Hepatocyte (in vitro differentiated cells): ENCODE measurements around the gene GHR. TPM values are rescaled to one million over a fixed set of nuclear protein-coding genes. Genes with fewer than 3 reads are reported as not detected.

Source experiments
- DNase-seq: peaks from one replicate; pipeline ENCODE4 v3.0.0-alpha.2; 2016; ENCODE audit warnings: low spot score
- H2AFZ ChIP-seq: fragments of 200-600 bp; sonication (generic); 2 replicates; pipeline ENCODE4 v1.6.0; 2016; ENCODE audit warnings: antibody characterized with exemption, mild to moderate bottlenecking
- H3K27ac ChIP-seq: fragments of 200-600 bp; sonication (generic); 2 replicates; pipeline ENCODE4 v1.5.1; 2016; ENCODE audit warnings: mild to moderate bottlenecking
- H3K27me3 ChIP-seq: fragments of 200-600 bp; sonication (generic); 2 replicates; pipeline ENCODE4 v1.6.1; 2016
- H3K36me3 ChIP-seq: fragments of 200-600 bp; sonication (generic); replicated peaks from 2 replicates; pipeline ENCODE4 v1.5.1; 2016; ENCODE audit warnings: low read depth; ENCODE audit not compliant: insufficient read depth
- H3K4me1 ChIP-seq: fragments of 200-600 bp; sonication (generic); 2 replicates; pipeline ENCODE4 v1.5.1; 2016; ENCODE audit warnings: mild to moderate bottlenecking, moderate library complexity; ENCODE audit not compliant: insufficient read depth
- H3K4me2 ChIP-seq: fragments of 200-600 bp; sonication (generic); 2 replicates; pipeline ENCODE4 v1.6.0; 2016
- H3K4me3 ChIP-seq: fragments of 200-600 bp; sonication (generic); 2 replicates; pipeline ENCODE4 v1.5.1; 2016; ENCODE audit warnings: mild to moderate bottlenecking
- H3K79me2 ChIP-seq: fragments of 200-600 bp; sonication (generic); 2 replicates; pipeline ENCODE4 v1.6.0; 2017; ENCODE audit warnings: mild to moderate bottlenecking
- H3K9me2 ChIP-seq: fragments of 200-600 bp; sonication (generic); replicated peaks from 2 replicates; pipeline ENCODE4 v1.6.0; 2017; ENCODE audit warnings: mild to moderate bottlenecking; ENCODE audit not compliant: insufficient read depth
- H3K9me3 ChIP-seq: fragments of 200-600 bp; sonication (generic); 2 replicates; pipeline ENCODE4 v1.5.1; 2016; ENCODE audit warnings: low read depth, mild to moderate bottlenecking
- H4K20me1 ChIP-seq: fragments of 200-600 bp; sonication (generic); 2 replicates; pipeline ENCODE4 v1.6.0; 2016; ENCODE audit warnings: mild to moderate bottlenecking; ENCODE audit not compliant: insufficient read depth, poor library complexity, severe bottlenecking
- EZH2 ChIP-seq: fragments of 200-600 bp; sonication (generic); IDR thresholded peaks from 2 replicates; pipeline ENCODE4 v1.6.1; 2016; ENCODE audit warnings: antibody characterized with exemption, mild to moderate bottlenecking, borderline replicate concordance
- EZH2phosphoT487 ChIP-seq: fragments of 200-600 bp; sonication (generic); IDR thresholded peaks from one replicate; pipeline ENCODE4 v1.6.1; 2018; ENCODE audit warnings: antibody characterized with exemption, mild to moderate bottlenecking, low read depth, moderate library complexity; ENCODE audit not compliant: unreplicated experiment, severe bottlenecking
- WGBS: methylation state at CpG from one replicate; pipeline ENCODE4 v1.1.6; 2016; ENCODE audit warnings: low lambda C conversion rate; ENCODE audit errors: missing lambda C conversion rate; 5-methylcytosine and 5-hydroxymethylcytosine counted together
- polyA plus RNA-seq: library from polyadenylated mRNA; unstranded; fragments of >200 nt; fragmentation: Nextera tagmentation; extraction: Ambion mirVana; gene quantifications from 2 replicates; pipeline ENCODE4 v1.2.1, GENCODE V29; 2016
- total RNA-seq: library from RNA; depleted of rRNA; stranded (reverse); fragments of >200 nt; gene quantifications from 2 replicates; pipeline ENCODE4 v1.2.3, GENCODE V29; 2014
- TF ChIP-seq, protein P1 (sequence below): fragments of 200-600 bp; sonication (generic); IDR thresholded peaks from 2 replicates; pipeline ENCODE4 v1.5.1; 2016; ENCODE audit warnings: antibody characterized with exemption, mild to moderate bottlenecking; ENCODE audit not compliant: poor library complexity

GHR gene
- total and polyA plus RNA-seq, 2 experiments from 2014 or later = 14.4 to 24.3 TPM

DNA sequence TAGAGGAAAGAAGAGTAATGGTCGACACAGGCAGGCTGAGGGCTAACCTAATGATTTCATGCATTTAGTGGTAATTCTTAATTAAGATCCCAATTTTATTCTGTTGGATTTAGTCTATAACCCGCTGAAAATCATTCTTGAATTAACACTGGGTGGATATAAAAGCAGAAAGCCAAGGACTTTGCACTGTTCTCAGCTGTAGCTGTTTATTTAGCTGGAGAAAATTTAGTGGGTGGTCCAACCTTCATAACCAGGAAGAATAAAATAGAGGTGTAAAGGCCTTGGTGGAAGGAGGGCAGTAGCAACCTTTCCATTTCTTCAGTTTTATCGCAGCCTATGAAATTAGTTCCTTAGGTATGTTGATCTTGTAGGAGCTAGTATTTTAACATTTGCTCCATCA lies 92.3 kb downstream of the GHR start:
- peaks cover 35% of the 10 kb centered on the region for H3K4me1 ChIP-seq
- H3K79me2 ChIP-seq = peaks cover 21% of the 10 kb centered on the region
- no peaks in the 10 kb centered on the region for H4K20me1 ChIP-seq
- H3K36me3 ChIP-seq = no peaks in the 10 kb centered on the region
- TF ChIP-seq EZH2phosphoT487 (no peak), EZH2 (no peak)
- TF ChIP-seq, protein P1, sequence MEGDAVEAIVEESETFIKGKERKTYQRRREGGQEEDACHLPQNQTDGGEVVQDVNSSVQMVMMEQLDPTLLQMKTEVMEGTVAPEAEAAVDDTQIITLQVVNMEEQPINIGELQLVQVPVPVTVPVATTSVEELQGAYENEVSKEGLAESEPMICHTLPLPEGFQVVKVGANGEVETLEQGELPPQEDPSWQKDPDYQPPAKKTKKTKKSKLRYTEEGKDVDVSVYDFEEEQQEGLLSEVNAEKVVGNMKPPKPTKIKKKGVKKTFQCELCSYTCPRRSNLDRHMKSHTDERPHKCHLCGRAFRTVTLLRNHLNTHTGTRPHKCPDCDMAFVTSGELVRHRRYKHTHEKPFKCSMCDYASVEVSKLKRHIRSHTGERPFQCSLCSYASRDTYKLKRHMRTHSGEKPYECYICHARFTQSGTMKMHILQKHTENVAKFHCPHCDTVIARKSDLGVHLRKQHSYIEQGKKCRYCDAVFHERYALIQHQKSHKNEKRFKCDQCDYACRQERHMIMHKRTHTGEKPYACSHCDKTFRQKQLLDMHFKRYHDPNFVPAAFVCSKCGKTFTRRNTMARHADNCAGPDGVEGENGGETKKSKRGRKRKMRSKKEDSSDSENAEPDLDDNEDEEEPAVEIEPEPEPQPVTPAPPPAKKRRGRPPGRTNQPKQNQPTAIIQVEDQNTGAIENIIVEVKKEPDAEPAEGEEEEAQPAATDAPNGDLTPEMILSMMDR = no peak
- H3K9me2 ChIP-seq = no peaks in the 10 kb centered on the region
- H3K4me2 ChIP-seq = peak overlapping the region; percentile 5
- H3K4me3 ChIP-seq = no peak overlapping the region
- DNase-seq = no peak
- 95% methylated on average over 3 of the region's 3 CpGs for WGBS
- H3K9me3 ChIP-seq = no peaks in the 10 kb centered on the region
- no peak overlapping the region for H2AFZ ChIP-seq
- H3K27ac ChIP-seq = peak overlapping the region; percentile 70
- no peaks in the 10 kb centered on the region for H3K27me3 ChIP-seq

DNA sequence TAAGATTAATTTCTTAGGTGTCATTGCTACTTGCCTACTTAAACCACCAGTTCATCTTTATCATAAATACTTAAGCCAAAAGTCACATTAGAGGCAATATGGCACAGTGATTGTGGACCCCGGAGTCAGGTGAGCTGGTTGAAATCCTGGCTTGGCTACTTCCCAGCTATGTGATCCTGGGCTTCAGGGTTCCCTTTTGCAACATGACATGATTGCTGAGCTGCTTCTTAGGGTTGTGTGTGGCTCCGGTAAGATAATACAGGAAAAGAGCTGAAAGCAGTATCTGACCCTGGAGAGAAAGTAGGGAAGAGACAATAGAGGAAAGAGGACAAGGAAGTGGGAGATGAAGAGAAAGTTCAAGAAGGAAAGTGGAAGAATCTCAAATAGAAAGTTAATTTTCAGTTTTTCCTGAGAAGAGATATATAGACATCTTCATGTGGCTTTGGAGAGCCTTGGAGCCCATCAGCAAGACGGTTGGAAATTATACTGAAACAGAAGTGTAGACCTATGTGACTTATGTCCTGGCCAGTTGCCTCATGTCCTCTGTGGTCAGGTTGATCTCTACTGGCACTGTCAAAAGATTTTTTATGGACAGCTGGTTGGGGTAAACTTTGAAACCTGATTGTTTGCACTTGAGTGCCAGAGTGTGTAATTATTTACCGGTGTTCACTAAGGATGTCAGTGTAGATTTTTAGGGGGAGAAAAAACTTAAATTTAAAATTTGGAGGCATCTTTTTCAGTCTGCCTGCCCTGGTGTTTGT lies 93.2 kb downstream of the GHR start:
- DNase-seq = no peak
- Histone ChIP-seq H2AFZ (no peak overlapping the region), H3K4me2 (peak overlapping the region; percentile 49), H3K9me2 (no peaks in the 10 kb centered on the region), H4K20me1 (no peaks in the 10 kb centered on the region), H3K9me3 (no peaks in the 10 kb centered on the region), H3K27me3 (no peaks in the 10 kb centered on the region), H3K79me2 (peaks cover 18% of the 10 kb centered on the region), H3K36me3 (no peaks in the 10 kb centered on the region), H3K27ac (peak overlapping the region; percentile 70), H3K4me3 (no peak overlapping the region), H3K4me1 (peaks cover 35% of the 10 kb centered on the region)
- 72% methylated on average over 4 of the region's 4 CpGs for WGBS
- TF ChIP-seq EZH2 = no peak
- no peak for TF ChIP-seq EZH2phosphoT487
- TF ChIP-seq, protein P1 = no peak

DNA sequence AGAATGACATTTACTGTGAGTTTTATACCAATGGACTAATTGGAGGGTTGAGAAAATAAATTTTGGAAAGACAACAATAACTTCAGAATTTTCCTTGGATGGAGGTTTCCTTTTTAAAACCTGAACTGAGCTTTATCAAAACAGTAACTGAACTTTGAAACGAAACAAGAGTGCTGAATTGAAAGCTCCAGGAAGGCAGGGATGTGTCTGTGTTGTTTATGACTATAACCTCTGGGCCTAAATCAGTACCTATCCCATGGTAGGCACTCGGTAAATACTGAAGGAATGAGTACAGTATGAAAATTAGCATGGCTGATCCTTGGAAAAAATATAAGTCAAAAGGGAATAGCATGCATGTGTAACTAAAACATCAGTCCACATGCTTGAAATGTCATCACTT lies 93.9 kb downstream of the GHR start:
- peaks cover 17% of the 10 kb centered on the region for H3K79me2 ChIP-seq
- H3K4me2 ChIP-seq = peak overlapping the region; percentile 49
- no peak overlapping the region for H3K4me3 ChIP-seq
- no peaks in the 10 kb centered on the region for H3K9me3 ChIP-seq
- no peaks in the 10 kb centered on the region for H3K9me2 ChIP-seq
- H4K20me1 ChIP-seq = no peaks in the 10 kb centered on the region
- peaks cover 35% of the 10 kb centered on the region for H3K4me1 ChIP-seq
- H3K27ac ChIP-seq = peak overlapping the region; percentile 70
- TF ChIP-seq EZH2 (no peak), EZH2phosphoT487 (no peak)
- TF ChIP-seq, protein P1 = no peak
- no peaks in the 10 kb centered on the region for H3K27me3 ChIP-seq
- DNase-seq = no peak
- 55% methylated on average over 2 of the region's 2 CpGs for WGBS
- H2AFZ ChIP-seq = no peak overlapping the region
- H3K36me3 ChIP-seq = no peaks in the 10 kb centered on the region
